MM.1S (cell line): ENCODE measurements around the gene RYR2.

Experiments used
- DNase-seq: peaks from one replicate; pipeline ENCODE4 v3.0.0-alpha.2; 2015
- H2AFZ ChIP-seq: fragments of 300-600 bp; sonication (generic); 2 replicates; pipeline ENCODE4 v1.6.0; 2016; ENCODE audit warnings: antibody characterized with exemption, low read length
- H3F3A ChIP-seq: fragments of 300-600 bp; sonication (generic); 2 replicates; pipeline ENCODE4 v1.6.1; 2016; ENCODE audit warnings: mild to moderate bottlenecking, antibody characterized with exemption, low read length, moderate library complexity, mixed read lengths; ENCODE audit not compliant: insufficient read depth
- H3K27ac ChIP-seq: fragments of 300-600 bp; sonication (generic); 2 replicates; pipeline ENCODE4 v1.5.1; 2016; ENCODE audit warnings: mild to moderate bottlenecking, low read length
- H3K27me3 ChIP-seq: fragments of 300-600 bp; sonication (generic); replicated peaks from 2 replicates; pipeline ENCODE4 v1.6.0; 2016; ENCODE audit warnings: low read length; ENCODE audit not compliant: insufficient read depth
- H3K36me3 ChIP-seq: fragments of 300-600 bp; sonication (generic); replicated peaks from 2 replicates; pipeline ENCODE4 v1.6.1; 2016; ENCODE audit warnings: mild to moderate bottlenecking, low read length, mixed read lengths; ENCODE audit not compliant: insufficient read depth
- H3K4me1 ChIP-seq: fragments of 300-600 bp; sonication (generic); 2 replicates; pipeline ENCODE4 v1.6.1; 2016; ENCODE audit warnings: low read length, mixed read lengths
- H3K4me2 ChIP-seq: fragments of 300-600 bp; sonication (generic); 2 replicates; pipeline ENCODE4 v1.6.0; 2016; ENCODE audit warnings: low read depth, low read length
- H3K4me3 ChIP-seq: fragments of 300-600 bp; sonication (generic); 2 replicates; pipeline ENCODE4 v1.5.1; 2016; ENCODE audit warnings: low read length, mixed read lengths
- H3K79me2 ChIP-seq: fragments of 300-600 bp; sonication (generic); 2 replicates; pipeline ENCODE4 v1.6.1; 2016; ENCODE audit warnings: mixed run types, low read length, mixed read lengths
- H3K9ac ChIP-seq: fragments of 300-600 bp; sonication (generic); 2 replicates; pipeline ENCODE4 v1.6.1; 2016; ENCODE audit warnings: low read length, mixed read lengths
- H3K9me2 ChIP-seq: fragments of 300-600 bp; sonication (generic); replicated peaks from 2 replicates; pipeline ENCODE4 v1.6.1; 2016; ENCODE audit warnings: mild to moderate bottlenecking, low read length, mixed read lengths; ENCODE audit not compliant: insufficient read depth
- H3K9me3 ChIP-seq: fragments of 300-600 bp; sonication (generic); replicated peaks from 2 replicates; pipeline ENCODE4 v1.6.1; 2016; ENCODE audit warnings: mild to moderate bottlenecking, low read length, mixed read lengths; ENCODE audit not compliant: insufficient read depth
- H4K20me1 ChIP-seq: fragments of 300-600 bp; sonication (generic); 2 replicates; pipeline ENCODE4 v1.6.1; 2016; ENCODE audit warnings: mild to moderate bottlenecking, low read length, moderate library complexity, mixed read lengths; ENCODE audit not compliant: insufficient read depth
- EZH2 ChIP-seq: fragments of 300-600 bp; sonication (generic); optimal IDR thresholded peaks from 2 replicates; pipeline ENCODE3; 2017; ENCODE audit warnings: low read depth, mild to moderate bottlenecking, antibody characterized with exemption, low read length, mixed read lengths
- EZH2phosphoT487 ChIP-seq: fragments of 300-600 bp; sonication (generic); IDR thresholded peaks from 2 replicates; pipeline ENCODE4 v1.6.1; 2018; ENCODE audit warnings: antibody characterized with exemption, low read length
- TF ChIP-seq, protein P1 (sequence below): fragments of 300-600 bp; sonication (generic); IDR thresholded peaks from 2 replicates; pipeline ENCODE4 v1.5.1; 2016; ENCODE audit warnings: antibody characterized with exemption, low read length, mixed read lengths

Gene RYR2

DNA sequence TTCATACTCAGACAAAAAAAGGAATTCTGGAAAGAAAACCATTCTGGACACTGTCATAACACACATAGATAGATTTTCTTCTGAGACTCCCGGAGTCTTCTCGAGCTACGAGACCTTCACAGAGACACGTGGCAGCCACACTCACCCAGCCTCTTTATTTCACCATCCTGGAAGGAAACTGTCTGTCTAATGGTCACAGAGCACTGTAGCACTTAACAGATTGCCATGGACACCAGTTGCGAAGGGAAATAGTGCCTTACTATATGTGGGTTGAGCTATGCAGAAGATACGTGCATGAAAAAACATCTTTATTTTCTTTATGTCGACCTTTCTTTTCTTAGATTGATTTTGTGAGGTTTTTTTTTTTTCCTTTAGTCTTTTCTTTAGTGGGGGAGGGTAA lies 790.9 kb downstream of the RYR2 start:
- H3K4me3 ChIP-seq, result no peak overlapping the region
- H4K20me1 ChIP-seq, result no peaks in the 10 kb centered on the region
- no peak for TF ChIP-seq EZH2
- TF ChIP-seq EZH2phosphoT487, result no peak
- TF ChIP-seq, protein P1, sequence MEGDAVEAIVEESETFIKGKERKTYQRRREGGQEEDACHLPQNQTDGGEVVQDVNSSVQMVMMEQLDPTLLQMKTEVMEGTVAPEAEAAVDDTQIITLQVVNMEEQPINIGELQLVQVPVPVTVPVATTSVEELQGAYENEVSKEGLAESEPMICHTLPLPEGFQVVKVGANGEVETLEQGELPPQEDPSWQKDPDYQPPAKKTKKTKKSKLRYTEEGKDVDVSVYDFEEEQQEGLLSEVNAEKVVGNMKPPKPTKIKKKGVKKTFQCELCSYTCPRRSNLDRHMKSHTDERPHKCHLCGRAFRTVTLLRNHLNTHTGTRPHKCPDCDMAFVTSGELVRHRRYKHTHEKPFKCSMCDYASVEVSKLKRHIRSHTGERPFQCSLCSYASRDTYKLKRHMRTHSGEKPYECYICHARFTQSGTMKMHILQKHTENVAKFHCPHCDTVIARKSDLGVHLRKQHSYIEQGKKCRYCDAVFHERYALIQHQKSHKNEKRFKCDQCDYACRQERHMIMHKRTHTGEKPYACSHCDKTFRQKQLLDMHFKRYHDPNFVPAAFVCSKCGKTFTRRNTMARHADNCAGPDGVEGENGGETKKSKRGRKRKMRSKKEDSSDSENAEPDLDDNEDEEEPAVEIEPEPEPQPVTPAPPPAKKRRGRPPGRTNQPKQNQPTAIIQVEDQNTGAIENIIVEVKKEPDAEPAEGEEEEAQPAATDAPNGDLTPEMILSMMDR, result no peak
- H3K27me3 ChIP-seq, result no peaks in the 10 kb centered on the region
- no peaks in the 10 kb centered on the region for H3K9me2 ChIP-seq
- no peak overlapping the region for H3K4me2 ChIP-seq
- no peak overlapping the region for H2AFZ ChIP-seq
- H3K4me1 ChIP-seq, result no peaks in the 10 kb centered on the region
- no peak overlapping the region for H3K27ac ChIP-seq
- H3K79me2 ChIP-seq, result no peaks in the 10 kb centered on the region
- no peaks in the 10 kb centered on the region for H3K9me3 ChIP-seq
- H3K36me3 ChIP-seq, result no peaks in the 10 kb centered on the region
- H3K9ac ChIP-seq, result no peak overlapping the region
- no peak for DNase-seq
- no peaks in the 10 kb centered on the region for H3F3A ChIP-seq

- H3K9ac ChIP-seq, result no peak overlapping the region
These were observed 792.1 kb downstream of the RYR2 start for GRCh38 chr1:237834048-237834447.

GRCh38 chr1:237834461-237834860 lies 792.5 kb downstream of the RYR2 start:
- TF ChIP-seq, protein P1, result no peak
- TF ChIP-seq EZH2phosphoT487 (no peak), EZH2 (no peak)
- no peak overlapping the region for H3K9ac ChIP-seq
- no peak for DNase-seq

More at GRCh38 chr1:237834048-237834447, 792.1 kb downstream of the RYR2 start:
- Histone ChIP-seq H3K36me3 (no peaks in the 10 kb centered on the region), H3K27me3 (no peaks in the 10 kb centered on the region), H3K4me1 (no peaks in the 10 kb centered on the region), H3K27ac (no peak overlapping the region), H3K4me2 (no peak overlapping the region), H4K20me1 (no peaks in the 10 kb centered on the region), H3F3A (no peaks in the 10 kb centered on the region), H3K9me3 (no peaks in the 10 kb centered on the region), H3K9me2 (no peaks in the 10 kb centered on the region), H2AFZ (no peak overlapping the region), H3K4me3 (no peak overlapping the region), H3K79me2 (no peaks in the 10 kb centered on the region)
- TF ChIP-seq EZH2phosphoT487 (no peak), EZH2 (no peak)
- TF ChIP-seq, protein P1, result no peak
- DNase-seq, result no peak

More at GRCh38 chr1:237834461-237834860, 792.5 kb downstream of the RYR2 start:
- H3K36me3 ChIP-seq, result no peaks in the 10 kb centered on the region
- H3K4me3 ChIP-seq, result no peak overlapping the region
- H3F3A ChIP-seq, result no peaks in the 10 kb centered on the region
- no peaks in the 10 kb centered on the region for H3K9me2 ChIP-seq
- no peaks in the 10 kb centered on the region for H3K79me2 ChIP-seq
- no peak overlapping the region for H3K4me2 ChIP-seq
- no peaks in the 10 kb centered on the region for H3K27me3 ChIP-seq
- no peaks in the 10 kb centered on the region for H4K20me1 ChIP-seq
- no peaks in the 10 kb centered on the region for H3K9me3 ChIP-seq
- no peaks in the 10 kb centered on the region for H3K4me1 ChIP-seq
- H3K27ac ChIP-seq, result no peak overlapping the region
- no peak overlapping the region for H2AFZ ChIP-seq
